ENCODE measurements around the gene NEURL1B.

- TF ChIP-seq CTCF (IDR thresholded peaks at IDR 0.05) (no peak), EZH2 (IDR thresholded peaks at IDR 0.05; ENCODE audit: borderline replicate concordance, insufficient read depth, low read depth, low read length, poor library complexity, severe bottlenecking) (no peak)
Measured at GRCh38 chr5:172611913-172612312, 29.1 kb upstream of the NEURL1B start.

All from B cell (primary cell).